Measurements from ENCODE around the gene ABCC9.

GRCh38 chr12:21823581-21823980 lies 117.6 kb downstream of the ABCC9 start:
- TF ChIP-seq CTCF (conservative IDR thresholded peaks at IDR 0.05): no peak
- TF ChIP-seq ZFX (IDR thresholded peaks at IDR 0.05): no peak

All from C4-2B (cell line).